GM18502 (cell line): ENCODE measurements around the gene TNFSF9.
"Not testable (repeated sequence)": the region's sequence is repeated elsewhere in the genome, so short reads cannot be mapped to it uniquely, and the experiment has no call there.

Experiments used
- ATAC-seq: cut with Tn5 transposase; IDR thresholded peaks from one replicate; pipeline ENCODE4 v1.9.1; 2021; ENCODE audit warnings: mild to moderate bottlenecking; ENCODE audit not compliant: unreplicated experiment, poor library complexity

The TNFSF9 gene

GRCh38 chr19:6531163-6531955 lies 533 bp downstream of the TNFSF9 start:
- no peak for ATAC-seq

DNA sequence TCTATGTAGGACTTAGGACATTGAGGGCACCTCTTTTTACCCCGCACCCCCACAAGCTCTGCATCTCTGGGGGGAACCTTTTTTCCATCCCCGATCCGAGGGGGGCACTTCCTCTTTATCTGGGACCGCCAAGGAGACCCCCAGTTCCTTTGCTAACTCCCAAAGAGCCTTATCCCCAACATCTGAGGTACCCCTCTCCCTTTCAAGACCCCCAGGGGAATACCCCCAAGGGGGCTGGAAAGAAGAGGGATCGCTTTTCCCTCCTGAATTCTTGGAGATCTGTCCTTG lies 1.1 kb downstream of the TNFSF9 start:
- ATAC-seq: no peak

DNA sequence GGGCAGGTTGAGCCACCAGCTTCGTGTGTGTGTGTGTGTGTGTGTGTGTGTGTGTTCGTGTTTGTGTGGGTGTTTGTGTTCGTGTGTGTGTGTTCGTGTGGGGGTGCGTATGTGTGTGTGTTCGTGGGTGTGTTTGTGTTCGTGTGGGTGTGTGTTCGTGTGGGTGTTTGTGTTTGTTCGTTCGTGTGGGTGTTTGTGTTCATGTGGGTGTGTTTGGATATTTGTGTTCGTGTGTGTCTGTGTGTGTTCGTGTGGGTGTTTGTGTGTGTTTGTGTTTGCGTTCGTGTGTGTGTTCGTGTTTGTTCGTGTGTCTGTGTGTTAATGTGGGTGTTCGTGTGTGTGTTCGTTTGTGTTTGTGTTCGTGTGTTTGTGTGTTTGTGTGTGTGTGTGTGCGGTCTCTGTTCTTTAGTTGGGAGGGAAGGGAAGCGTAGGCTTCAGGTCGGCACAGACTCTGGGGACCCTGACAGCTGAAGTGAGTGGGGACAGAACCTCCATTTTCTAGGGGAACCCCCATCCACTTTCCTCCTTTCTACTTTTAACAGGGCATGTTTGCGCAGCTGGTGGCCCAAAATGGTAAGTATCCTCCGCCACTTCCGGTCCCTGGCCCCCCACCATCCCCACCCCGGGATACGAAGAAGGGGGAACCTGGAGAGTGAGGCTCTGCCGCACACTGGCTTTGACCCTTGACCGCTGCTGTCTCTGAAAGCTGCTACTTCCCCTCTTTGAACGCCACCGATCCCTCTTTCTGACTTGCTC lies 1.6 kb downstream of the TNFSF9 start:
- no peak for ATAC-seq

GRCh38 chr19:6533000-6533328 lies 2.1 kb downstream of the TNFSF9 start:
- no peak for ATAC-seq

DNA sequence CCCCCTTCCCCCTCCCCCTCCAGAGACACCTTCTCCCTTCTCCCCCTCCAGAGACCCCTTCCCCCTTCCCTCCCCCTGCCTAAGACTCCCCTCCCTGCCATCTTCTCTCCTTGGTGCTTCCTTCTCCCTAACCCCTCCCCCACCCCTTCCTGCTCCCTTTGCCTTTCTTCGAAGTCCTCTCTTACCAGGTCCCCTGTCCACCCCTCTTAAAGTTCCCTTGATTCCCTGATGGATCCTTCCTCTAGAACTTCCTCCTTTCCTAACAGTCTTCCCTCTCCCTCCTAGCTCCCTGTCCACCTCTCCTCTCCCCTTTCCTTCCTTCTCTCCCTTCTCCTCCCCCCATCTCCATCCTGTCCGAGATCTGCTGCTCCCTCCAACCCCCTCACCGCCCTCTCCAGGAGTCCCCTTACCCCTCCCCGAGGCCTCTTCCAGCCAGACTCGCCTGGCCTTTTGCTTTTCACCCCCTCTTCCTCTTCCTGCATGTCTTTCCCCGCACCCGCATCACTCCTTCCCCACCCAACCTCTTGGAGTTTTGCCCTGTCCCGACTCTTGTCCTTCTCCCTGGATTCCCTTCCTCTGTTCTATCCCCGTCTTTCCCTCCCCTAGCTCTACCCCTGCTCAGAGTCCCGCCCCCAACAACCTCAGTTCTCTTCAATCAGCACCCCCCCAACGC lies 3.1 kb downstream of the TNFSF9 start:
- ATAC-seq: no peak

- ATAC-seq: no peak
Measured at GRCh38 chr19:6534451-6535093, 3.7 kb downstream of the TNFSF9 start.

- no peak for ATAC-seq
Measured at GRCh38 chr19:6535558-6536137, 4.8 kb downstream of the TNFSF9 start.

- no peak for ATAC-seq
Measured at GRCh38 chr19:6539514-6539913, 8.7 kb downstream of the TNFSF9 start.

DNA sequence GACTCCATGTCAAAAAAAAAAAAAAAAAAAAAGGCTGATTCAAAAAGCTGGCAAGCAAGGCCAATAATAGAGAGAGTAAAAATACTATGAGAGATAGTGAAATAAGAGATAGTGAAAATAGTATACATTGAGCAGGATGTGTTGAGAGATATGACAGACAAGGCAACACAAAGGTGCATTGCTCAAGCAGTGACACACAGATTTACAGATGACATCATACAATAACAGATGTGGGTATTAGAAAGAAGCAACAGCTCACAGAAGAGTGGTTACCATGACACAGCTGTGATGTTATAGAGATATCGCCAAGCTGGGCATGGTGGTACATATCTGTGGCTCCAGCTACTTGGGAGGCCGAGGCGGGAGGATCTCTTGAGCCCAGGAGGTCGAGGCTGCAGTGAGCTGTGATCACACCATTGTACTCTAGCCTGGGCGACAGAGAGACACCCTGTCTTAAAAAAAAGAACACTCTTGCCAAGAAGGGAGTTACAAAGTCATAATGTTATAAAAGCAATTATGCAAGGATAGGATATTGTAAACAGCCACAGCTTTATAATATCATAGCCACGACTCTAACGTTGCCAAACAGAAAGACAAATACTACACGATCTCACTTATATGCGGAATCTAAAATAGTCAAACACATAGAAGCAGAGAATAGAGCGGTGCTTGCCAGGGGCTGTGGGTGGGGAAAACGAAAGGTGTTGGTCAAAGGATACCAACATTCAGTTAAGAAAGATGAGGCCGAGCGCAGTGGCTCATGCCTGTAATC lies 10.3 kb downstream of the TNFSF9 start:
- no peak for ATAC-seq

DNA sequence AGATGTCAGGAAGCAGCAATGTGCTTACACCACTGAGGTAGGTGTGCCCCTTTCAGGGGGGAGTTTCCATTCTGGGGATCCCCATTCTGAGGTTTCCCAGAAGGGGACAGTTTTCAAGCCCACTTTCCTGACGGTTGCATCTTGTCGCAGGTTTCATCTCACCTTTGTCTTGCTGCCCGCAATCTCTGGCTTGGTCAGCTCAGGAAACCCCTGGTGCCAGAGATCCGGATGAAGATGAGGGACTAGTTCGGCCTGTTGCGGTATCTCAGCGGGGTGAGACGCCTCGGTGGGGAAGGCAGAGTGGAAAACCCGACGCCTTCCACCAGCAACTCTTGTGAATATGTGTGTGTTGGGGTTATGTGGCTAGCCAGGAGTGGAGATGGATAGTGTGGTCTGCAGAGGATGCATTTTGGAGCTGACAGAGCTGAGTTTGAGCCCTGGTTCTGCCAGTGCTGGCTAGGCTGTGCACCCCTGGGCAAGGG lies 13.1 kb downstream of the TNFSF9 start:
- ATAC-seq: no peak

DNA sequence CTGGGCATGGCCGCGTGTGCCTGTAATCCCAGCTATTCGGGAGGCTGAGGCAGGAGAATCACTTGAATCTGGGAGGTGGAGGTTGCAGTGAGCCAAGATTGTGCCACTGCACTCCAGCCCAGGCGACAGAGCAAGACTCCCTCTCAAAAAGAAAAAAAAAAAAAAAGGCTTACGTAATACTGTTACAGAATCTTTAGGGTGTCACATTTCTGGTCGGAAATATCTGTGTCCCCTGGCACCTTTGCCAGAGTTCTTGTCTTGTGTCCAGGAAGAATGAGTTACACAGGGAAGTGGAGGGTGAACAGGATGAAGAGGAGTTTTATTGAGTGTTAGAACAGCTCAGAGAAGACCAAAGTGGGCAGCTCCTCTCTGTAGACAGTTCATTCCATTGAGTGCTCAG lies 19.9 kb downstream of the TNFSF9 start:
- ATAC-seq: not testable (repeated sequence)

DNA sequence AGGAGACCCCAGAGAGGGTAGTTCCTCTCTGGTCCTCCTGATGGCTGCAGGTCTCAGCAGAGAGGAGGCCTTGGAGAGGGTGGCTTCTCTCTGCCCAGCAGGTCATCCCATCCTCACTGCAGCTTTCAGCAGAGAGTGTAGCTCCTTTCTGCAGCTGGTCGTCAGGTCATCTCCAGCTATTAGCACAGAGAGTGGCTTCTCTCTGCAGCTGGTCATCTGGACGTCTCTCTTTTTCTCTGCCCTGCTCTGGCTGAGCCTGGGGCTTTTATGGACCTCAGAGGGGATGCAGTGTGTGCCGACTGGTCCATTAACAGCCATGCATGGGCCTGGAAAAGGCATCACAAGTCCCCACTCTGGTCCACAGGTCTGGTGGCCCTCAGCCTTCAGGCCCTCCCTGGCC lies 20.3 kb downstream of the TNFSF9 start:
- no peak for ATAC-seq

DNA sequence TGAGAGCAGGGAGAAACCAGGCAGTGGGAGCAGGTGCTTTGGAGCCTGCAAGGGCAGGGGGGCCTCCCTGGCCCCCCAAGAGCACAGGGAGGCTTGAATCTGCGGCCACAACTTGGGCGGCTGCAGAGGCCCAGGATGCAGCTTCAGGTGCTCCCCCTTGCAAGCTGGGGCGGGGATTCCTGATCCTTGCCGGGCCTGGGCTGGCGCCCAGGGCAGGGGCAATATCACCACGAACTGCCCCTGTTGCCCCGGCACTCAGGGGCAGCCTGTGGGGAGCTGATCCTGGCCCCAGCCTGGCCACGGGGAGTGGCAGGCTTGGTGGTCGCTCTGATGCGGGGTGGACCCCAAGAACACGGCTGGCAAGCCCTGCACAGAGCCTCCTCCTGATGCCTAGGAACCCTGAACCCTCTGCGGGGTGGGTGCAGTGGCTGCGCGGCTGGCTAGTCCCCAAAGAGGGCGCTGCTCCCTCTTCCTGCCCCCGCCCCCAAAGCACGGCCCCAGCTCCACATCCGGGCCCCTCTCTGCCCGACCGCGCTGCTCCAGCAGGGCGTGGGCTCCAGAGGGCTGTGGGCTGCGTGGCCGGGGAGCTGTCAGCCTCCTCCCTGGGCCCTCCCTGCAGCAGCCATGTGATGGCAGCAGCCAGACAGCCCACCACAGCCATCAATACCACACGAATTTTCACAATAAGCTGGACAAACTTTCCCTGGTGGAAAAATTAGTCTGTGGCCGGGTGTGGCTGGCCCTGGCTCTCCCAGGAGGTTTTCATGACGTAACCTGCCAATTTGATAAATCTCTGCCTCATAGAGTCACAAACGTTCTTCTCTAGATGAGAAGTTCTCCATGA lies 21.0 kb downstream of the TNFSF9 start:
- peak; percentile 68 for ATAC-seq

DNA sequence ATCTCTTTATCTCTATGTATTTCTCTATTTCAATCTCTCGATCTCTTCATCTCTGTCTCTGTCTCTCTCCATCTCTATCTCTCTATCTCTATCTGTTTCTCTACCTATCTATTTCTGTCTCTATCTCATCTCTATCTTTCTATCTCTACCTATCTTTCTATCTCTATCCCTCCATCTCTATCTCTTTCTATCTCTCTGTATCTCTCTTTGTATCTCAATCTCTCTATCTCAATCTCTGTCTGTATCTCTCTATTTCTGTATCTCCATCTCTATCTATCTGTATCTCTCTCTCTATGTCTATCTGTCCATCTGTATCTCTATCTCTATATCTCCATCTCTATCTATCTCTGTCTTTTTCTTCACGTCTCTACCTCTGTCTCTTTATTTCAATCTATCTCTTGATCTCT lies 25.2 kb downstream of the TNFSF9 start:
- no peak for ATAC-seq

DNA sequence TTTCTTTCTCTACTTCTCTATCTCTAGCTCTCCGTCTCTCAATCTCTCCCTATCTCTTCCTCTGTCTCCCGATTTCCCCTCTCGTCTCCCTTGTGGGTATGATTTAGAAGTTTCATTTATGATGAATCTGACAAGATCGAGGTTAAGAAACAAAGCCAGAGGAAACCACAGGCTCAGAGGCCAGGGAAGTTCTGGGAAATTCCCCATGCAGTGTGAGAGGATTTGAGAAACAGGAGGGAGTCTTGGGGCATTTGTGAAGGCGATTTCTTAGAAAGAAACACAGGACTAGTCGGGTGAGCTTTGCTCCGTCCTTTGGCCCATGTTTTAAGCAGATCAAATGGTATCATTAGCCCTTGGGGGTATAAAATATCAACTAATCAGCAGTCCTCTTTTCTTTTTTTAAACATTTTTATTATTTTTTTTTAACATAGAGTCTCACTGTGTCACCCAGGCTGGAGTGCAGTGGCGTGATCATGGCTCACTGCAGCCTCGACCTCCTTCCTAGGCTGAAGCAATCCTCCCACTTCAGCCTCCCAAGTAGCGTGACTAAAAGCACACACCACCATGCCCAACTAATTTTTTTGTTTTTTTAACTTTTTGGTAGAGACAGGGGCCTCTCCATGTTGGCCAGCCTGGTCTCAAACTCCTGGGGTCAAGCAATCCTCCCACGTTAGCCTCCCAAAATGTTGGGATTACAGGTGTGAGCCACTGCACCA lies 25.8 kb downstream of the TNFSF9 start:
- ATAC-seq: no peak

GRCh38 chr19:6562437-6562836 lies 31.6 kb downstream of the TNFSF9 start:
- not testable (repeated sequence) for ATAC-seq

DNA sequence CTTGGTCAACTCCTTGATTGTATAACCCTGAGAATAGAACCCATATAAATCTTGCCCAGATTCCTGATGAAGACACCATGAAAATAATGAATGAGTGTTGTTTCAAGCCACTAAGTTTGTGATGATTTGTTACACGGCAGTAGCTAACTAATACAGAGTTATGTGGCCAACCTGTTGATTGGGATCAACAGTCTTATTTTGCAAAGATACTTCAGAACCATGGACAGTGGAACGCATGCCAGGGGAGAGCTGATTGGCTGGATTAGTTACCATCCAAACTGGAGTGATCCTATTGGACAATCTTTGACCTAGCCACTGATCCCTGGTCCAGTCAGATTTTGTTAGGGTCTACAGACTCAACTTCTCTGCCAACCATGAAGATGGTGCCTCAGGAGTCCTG lies 33.6 kb downstream of the TNFSF9 start:
- ATAC-seq: no peak

DNA sequence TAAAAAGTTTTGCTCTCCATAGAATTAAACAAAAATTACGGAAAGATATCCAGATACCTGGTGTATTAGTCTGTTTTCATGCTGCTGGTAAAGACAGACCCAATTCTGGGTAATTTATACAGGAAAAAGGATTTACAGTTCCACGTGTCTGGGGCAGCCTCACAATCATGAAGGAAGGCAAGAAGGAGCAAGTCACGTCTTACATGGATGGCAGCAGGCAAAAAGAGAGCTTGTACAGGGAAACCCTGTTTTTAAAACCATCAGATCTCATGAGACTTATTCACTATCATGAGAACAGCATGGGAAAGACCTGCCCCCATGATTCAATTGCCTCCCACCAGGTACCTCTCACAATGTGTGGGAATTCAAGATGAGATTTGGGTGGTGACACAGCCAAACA lies 35.9 kb downstream of the TNFSF9 start:
- not testable (repeated sequence) for ATAC-seq
